Measurements from ENCODE around the gene CD63.

GRCh38 chr12:55687746-55688145 lies 41.1 kb downstream of the CD63 start:
- TF ChIP-seq CTCF (IDR thresholded peaks at IDR 0.05): no peak
- TF ChIP-seq POLR2AphosphoS5 (IDR thresholded peaks at IDR 0.05): no peak
- no peak for TF ChIP-seq POLR2A (IDR thresholded peaks at IDR 0.05)
